Measurements from ENCODE around the gene RBM34.
"Not testable (repeated sequence)": the region's sequence is repeated elsewhere in the genome, so short reads cannot be mapped to it uniquely, and the experiment has no call there.

Gene RBM34, protein sequence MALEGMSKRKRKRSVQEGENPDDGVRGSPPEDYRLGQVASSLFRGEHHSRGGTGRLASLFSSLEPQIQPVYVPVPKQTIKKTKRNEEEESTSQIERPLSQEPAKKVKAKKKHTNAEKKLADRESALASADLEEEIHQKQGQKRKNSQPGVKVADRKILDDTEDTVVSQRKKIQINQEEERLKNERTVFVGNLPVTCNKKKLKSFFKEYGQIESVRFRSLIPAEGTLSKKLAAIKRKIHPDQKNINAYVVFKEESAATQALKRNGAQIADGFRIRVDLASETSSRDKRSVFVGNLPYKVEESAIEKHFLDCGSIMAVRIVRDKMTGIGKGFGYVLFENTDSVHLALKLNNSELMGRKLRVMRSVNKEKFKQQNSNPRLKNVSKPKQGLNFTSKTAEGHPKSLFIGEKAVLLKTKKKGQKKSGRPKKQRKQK

DNA sequence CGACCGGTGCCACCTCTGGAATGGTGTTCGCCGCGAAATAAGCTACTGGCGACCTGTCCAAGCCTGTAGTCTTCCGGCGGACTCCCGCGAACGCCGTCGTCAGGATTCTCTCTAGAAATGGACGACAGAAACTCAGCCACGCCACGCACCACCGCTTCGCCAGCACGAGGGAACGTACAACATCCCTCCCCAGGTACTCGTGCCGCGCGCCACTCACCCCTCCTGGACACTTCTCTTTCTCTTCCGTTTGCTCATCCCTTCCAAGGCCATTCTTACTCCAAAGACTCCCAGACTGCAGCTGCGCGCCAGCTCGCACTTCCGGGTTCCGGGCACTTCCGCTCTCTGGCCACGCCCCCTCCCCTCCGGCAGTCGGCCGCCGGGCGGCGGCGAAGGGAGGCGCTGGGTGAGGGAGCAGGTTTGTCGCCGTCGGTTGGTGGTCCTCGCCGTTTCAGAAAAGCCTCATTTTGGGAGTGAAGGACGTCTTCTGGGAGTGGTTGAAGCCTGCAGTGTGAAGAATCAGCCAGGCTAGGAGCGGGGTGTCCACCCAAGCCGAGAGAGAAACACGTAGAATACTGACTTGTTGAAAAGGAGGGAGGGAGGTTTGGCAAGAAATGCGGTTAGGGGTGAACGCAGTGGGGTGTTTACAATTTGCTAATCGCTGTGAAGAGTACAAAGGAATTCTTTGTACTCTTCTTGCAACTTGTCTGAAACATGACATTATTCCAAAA lies at the start of gene RBM34:
TSS of gene RBM34 (minus strand) at position 294 of the 728 bp plus-strand sequence. CDS start at position 270, 24 bp downstream.
- peak within 1 kb of the TSS; percentile 98 for H3K4me3 ChIP-seq
- TF ChIP-seq EZH2 (IDR thresholded peaks at IDR 0.05) = no peak
- peak; percentile 99 for TF ChIP-seq POLR2AphosphoS5 (IDR thresholded peaks at IDR 0.05; ENCODE audit: borderline replicate concordance, low read depth, low read length)
- H3K9ac ChIP-seq (ENCODE audit: insufficient read length) = peak within 1 kb of the TSS; percentile 95
- peaks cover 34% of the 10 kb centered on the region for H3K36me3 ChIP-seq (ENCODE audit: insufficient read depth, low read length)
- peak; percentile 51 for DNase-seq (ENCODE audit: low read depth, low spot score)
- H3K9me3 ChIP-seq (ENCODE audit: low read depth, low read length) = no peaks in the 10 kb centered on the region
- peak within 1 kb of the TSS; percentile 88 for H3K27ac ChIP-seq

DNA sequence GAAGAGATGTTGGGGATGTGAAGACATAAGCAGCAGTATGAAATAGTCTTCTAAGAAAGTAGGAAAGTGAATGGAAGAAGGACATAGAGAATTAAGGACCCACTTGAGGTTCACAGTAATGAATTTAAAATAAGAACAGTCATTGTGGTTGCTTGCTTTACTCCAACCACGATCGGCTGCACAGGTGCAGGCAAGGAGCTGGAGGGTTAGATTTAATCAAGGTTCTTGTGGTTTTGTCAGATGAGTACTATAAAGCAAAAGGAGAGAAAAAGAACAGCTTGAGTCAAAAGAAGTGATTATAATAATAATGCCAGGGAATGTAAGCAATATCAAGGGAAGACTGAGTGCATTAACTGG lies 46.1 kb upstream of the RBM34 start:
- Histone ChIP-seq H3K4me3 (no peak overlapping the region), H3K9me3 (ENCODE audit: low read depth, low read length) (0 out of 2 replicates have a peak, but pooled peaks cover 4% of the 10 kb centered on the region), H3K27ac (no peak overlapping the region), H3K9ac (ENCODE audit: insufficient read length) (no peak overlapping the region), H3K36me3 (ENCODE audit: insufficient read depth, low read length) (peaks cover 36% of the 10 kb centered on the region)
- no peak for DNase-seq (ENCODE audit: low read depth, low spot score)
- no peak for TF ChIP-seq POLR2AphosphoS5 (IDR thresholded peaks at IDR 0.05; ENCODE audit: borderline replicate concordance, low read depth, low read length)
- no peak for TF ChIP-seq EZH2 (IDR thresholded peaks at IDR 0.05)
- no peak for TF ChIP-seq FOXP2 (optimal IDR thresholded peaks at IDR 0.05; ENCODE audit: control extremely low read depth, extremely low read length, insufficient read depth)

DNA sequence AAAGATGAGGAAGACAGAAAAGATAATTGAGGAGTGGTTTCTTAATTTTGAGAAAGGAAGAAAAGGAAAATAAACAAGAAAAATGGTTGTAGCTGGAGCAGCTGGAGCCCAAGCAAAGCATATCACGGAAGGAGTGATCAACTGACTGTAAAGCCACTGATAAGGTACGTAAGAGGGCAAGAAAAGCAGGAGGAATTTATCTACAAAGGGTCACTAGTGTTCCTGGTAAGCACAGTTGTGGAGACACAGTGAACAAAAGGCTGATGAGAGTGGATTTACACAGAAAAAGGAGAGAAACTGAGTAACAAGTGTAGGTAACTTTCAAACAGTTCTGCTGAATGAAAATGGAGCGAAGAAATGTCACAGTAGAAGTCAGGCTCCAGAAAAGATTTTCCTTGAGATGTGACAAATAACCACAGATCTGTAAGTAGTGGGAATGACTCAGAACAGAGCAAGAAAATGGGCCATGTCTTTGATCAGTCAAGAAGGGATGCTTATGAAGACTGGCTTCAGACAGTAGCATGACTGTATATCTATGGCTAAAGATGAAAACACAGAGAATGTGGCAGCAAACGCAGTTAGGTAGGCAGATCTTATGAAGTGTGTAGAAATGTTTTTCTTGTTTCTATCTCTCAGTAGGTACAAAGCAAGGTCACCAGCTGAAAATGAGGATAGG lies 45.6 kb upstream of the RBM34 start:
- Histone ChIP-seq H3K27ac (no peak overlapping the region), H3K36me3 (ENCODE audit: insufficient read depth, low read length) (peaks cover 32% of the 10 kb centered on the region), H3K4me3 (no peak overlapping the region), H3K9ac (ENCODE audit: insufficient read length) (no peak overlapping the region), H3K9me3 (ENCODE audit: low read depth, low read length) (0 out of 2 replicates have a peak, but pooled peaks cover 4% of the 10 kb centered on the region)
- TF ChIP-seq FOXP2 (optimal IDR thresholded peaks at IDR 0.05; ENCODE audit: control extremely low read depth, extremely low read length, insufficient read depth) (no peak), POLR2AphosphoS5 (IDR thresholded peaks at IDR 0.05; ENCODE audit: borderline replicate concordance, low read depth, low read length) (no peak), EZH2 (IDR thresholded peaks at IDR 0.05) (no peak)
- no peak for DNase-seq (ENCODE audit: low read depth, low spot score)

DNA sequence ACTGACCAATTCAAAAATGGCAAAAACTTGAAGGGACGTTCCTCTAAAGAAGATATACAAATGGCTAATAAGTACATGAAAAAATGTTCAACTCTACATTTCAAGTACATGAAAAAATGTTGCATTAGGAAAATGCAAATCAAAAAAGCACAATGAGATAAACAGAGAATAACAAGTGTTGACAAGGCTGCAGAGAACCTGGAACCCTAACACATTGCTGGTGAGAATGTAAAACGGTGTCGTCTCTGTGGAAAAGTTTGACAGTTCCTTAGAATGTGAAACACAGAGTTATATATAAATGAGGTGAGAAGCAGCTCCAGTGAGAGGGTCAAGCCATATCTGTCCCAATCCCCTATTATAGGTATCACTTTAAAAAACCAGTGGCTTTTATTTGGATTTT lies 44.6 kb upstream of the RBM34 start:
- Histone ChIP-seq H3K36me3 (ENCODE audit: insufficient read depth, low read length) (peaks cover 29% of the 10 kb centered on the region), H3K4me3 (no peak overlapping the region), H3K27ac (no peak overlapping the region), H3K9ac (ENCODE audit: insufficient read length) (no peak overlapping the region), H3K9me3 (ENCODE audit: low read depth, low read length) (0 out of 2 replicates have a peak, but pooled peaks cover 4% of the 10 kb centered on the region)
- no peak for TF ChIP-seq FOXP2 (optimal IDR thresholded peaks at IDR 0.05; ENCODE audit: control extremely low read depth, extremely low read length, insufficient read depth)
- DNase-seq (ENCODE audit: low read depth, low spot score) = no peak

DNA sequence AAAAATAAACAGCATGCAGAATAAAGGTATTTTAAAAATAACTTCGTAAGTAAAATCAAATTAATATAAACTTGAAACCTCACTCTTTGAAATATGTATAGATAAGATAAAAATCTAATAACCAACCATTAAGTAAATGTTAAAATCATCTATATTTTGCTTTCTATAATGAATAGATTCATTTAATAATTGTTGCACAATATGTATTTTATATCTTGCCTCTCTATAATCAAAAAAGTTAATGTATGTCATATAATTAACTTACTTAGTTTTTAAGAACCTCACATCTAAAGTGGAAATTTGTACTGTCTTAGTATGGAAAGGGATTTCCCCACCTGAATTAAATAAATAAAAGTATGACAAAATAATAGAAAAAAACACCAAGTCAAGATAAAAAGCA lies 42.4 kb upstream of the RBM34 start:
- TF ChIP-seq EZH2 (IDR thresholded peaks at IDR 0.05) = no peak
- TF ChIP-seq POLR2AphosphoS5 (IDR thresholded peaks at IDR 0.05; ENCODE audit: borderline replicate concordance, low read depth, low read length) = no peak
- no peak for TF ChIP-seq FOXP2 (optimal IDR thresholded peaks at IDR 0.05; ENCODE audit: control extremely low read depth, extremely low read length, insufficient read depth)
- H3K4me3 ChIP-seq = no peak overlapping the region
- peaks cover 21% of the 10 kb centered on the region for H3K36me3 ChIP-seq (ENCODE audit: insufficient read depth, low read length)
- no peak overlapping the region for H3K27ac ChIP-seq
- 0 out of 2 replicates have a peak, but pooled peaks cover 4% of the 10 kb centered on the region for H3K9me3 ChIP-seq (ENCODE audit: low read depth, low read length)
- no peak for DNase-seq (ENCODE audit: low read depth, low spot score)
- no peak overlapping the region for H3K9ac ChIP-seq (ENCODE audit: insufficient read length)

DNA sequence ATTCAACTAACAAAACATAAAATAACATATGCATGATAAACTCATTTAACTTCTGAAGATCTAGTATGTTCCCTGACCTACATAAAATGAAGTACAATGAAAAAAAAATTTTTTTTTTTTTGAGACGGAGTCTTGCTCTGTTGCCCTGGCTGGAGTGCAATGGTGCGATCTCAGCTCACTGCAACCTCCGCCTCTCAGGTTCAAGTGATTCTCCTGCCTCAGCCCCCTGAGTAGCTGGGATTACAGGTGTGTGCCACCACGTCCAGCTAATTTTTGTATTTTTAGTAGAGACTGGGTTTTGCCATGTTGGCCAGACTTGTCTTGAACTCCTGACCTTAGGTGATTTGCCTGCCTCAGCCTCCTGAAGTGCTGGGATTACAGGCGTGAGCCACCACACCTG lies 41.4 kb upstream of the RBM34 start:
- H3K36me3 ChIP-seq (ENCODE audit: insufficient read depth, low read length) = peaks cover 21% of the 10 kb centered on the region
- H3K9ac ChIP-seq (ENCODE audit: insufficient read length); H3K4me3 ChIP-seq; H3K27ac ChIP-seq; DNase-seq (ENCODE audit: low read depth, low spot score); H3K9me3 ChIP-seq (ENCODE audit: low read depth, low read length): not testable (repeated sequence)

DNA sequence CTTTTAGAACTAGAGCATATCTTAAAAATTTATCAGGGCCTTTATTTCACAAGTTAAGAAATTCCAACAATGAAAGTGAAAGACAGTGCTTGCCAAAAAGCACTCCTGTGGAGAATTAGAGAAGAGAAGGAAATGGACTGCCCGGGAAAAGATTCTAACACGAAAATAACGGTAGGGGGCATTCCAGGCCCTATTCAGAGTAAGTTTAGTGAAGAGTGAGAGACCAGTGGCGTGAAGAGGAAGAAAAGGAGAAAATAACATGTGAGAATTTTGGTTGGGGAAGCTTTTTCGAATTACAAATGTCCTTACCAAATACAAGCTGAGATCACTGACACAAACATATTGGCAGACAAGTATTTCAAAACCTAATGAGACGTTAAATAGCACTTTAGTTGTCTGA lies 38.4 kb upstream of the RBM34 start:
- peaks cover 13% of the 10 kb centered on the region for H3K36me3 ChIP-seq (ENCODE audit: insufficient read depth, low read length)
- peak; percentile 18 for DNase-seq (ENCODE audit: low read depth, low spot score)
- peak overlapping the region; percentile 28 for H3K9ac ChIP-seq (ENCODE audit: insufficient read length)
- no peak overlapping the region for H3K4me3 ChIP-seq
- TF ChIP-seq EZH2 (IDR thresholded peaks at IDR 0.05) (no peak), FOXP2 (optimal IDR thresholded peaks at IDR 0.05; ENCODE audit: control extremely low read depth, extremely low read length, insufficient read depth) (no peak), POLR2AphosphoS5 (IDR thresholded peaks at IDR 0.05; ENCODE audit: borderline replicate concordance, low read depth, low read length) (no peak)
- H3K9me3 ChIP-seq (ENCODE audit: low read depth, low read length) = no peaks in the 10 kb centered on the region
- H3K27ac ChIP-seq = peak overlapping the region; percentile 74

DNA sequence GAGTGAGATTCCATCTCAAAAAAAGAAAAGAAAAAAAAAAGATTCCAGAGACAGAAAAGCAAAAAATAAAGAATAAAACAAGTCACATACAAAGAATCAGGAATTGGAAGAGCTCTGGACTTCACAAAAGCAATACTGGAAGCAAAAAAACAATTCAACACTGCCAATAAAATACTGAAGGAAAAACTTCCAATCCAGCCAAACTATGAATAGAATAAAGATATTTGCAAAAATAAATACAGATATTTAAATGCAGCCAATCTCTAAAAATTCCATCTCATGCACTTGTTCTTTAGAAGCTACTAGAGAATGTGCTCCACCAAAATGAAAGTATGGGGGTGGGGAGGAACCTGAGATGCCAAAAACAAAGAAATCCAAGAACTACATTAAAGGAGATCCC lies 29.4 kb upstream of the RBM34 start:
- TF ChIP-seq POLR2AphosphoS5 (IDR thresholded peaks at IDR 0.05; ENCODE audit: borderline replicate concordance, low read depth, low read length) (no peak), EZH2 (IDR thresholded peaks at IDR 0.05) (no peak), FOXP2 (optimal IDR thresholded peaks at IDR 0.05; ENCODE audit: control extremely low read depth, extremely low read length, insufficient read depth) (no peak)
- Histone ChIP-seq H3K9me3 (ENCODE audit: low read depth, low read length) (no peaks in the 10 kb centered on the region), H3K27ac (no peak overlapping the region), H3K36me3 (ENCODE audit: insufficient read depth, low read length) (peaks cover 24% of the 10 kb centered on the region), H3K9ac (ENCODE audit: insufficient read length) (no peak overlapping the region), H3K4me3 (no peak overlapping the region)
- no peak for DNase-seq (ENCODE audit: low read depth, low spot score)

Data from SK-N-MC (cell line).